Measurements from ENCODE around the gene KDM6B. TPM values are rescaled to one million over a fixed set of nuclear protein-coding genes. Genes with fewer than 3 reads are reported as not detected.

KDM6B gene
- total RNA-seq, 1 experiment from 2014 or later: 28.9 TPM

DNA sequence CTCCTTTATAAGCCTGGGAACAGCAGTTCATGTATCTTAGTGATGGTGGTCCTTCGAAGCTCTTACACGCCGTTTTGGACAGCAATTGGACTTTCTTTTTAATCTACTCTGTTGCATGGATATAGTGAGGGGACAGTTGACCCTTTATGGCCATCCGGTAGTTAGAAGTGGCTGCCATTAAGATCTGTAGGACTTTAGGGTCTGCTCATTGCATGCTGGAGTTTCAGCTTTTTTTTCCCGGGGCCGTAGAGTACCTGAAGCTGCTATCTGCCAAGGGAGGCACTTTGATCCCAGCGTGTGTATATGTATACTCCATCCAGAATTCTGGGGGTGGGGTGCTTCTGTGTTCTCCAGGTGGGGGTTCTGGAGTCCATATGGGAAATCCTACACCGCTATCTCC, 25.0 kb downstream of the KDM6B start:
- H3K27ac Mint-ChIP-seq: peak overlapping the region in 1 of 3 experiments; percentile 44; a peak in 2 of 7 replicates
- H4K20me1 ChIP-seq (ENCODE audit: control insufficient read depth, insufficient read depth, insufficient read length): no peaks in the 10 kb centered on the region
- H2AFZ ChIP-seq (ENCODE audit: low read length): no peak overlapping the region
- H2BK20ac ChIP-seq (ENCODE audit: low read depth, low read length, poor library complexity, severe bottlenecking): no peak overlapping the region
- no peak overlapping the region for H2BK15ac ChIP-seq (ENCODE audit: low read depth, low read length)
- H3K4me1 Mint-ChIP-seq: peaks cover 18 to 21% of the 10 kb centered on the region in 2 experiments
- no peak overlapping the region for H4K91ac ChIP-seq (ENCODE audit: insufficient read length, low read depth, low read length)
- H2AK5ac ChIP-seq (ENCODE audit: insufficient read length, low read length): no peak overlapping the region
- H3K9me3 ChIP-seq (ENCODE audit: control insufficient read depth, low read depth, low read length): no peaks in the 10 kb centered on the region
- H3K79me1 ChIP-seq (ENCODE audit: insufficient read depth, low read depth, low read length, poor library complexity, severe bottlenecking): no peaks in the 10 kb centered on the region
- no peak overlapping the region for H3K4ac ChIP-seq (ENCODE audit: low read depth, low read length)
- H3K18ac ChIP-seq (ENCODE audit: insufficient read length, low read depth, low read length): no peak overlapping the region
- TF ChIP-seq, protein P1, sequence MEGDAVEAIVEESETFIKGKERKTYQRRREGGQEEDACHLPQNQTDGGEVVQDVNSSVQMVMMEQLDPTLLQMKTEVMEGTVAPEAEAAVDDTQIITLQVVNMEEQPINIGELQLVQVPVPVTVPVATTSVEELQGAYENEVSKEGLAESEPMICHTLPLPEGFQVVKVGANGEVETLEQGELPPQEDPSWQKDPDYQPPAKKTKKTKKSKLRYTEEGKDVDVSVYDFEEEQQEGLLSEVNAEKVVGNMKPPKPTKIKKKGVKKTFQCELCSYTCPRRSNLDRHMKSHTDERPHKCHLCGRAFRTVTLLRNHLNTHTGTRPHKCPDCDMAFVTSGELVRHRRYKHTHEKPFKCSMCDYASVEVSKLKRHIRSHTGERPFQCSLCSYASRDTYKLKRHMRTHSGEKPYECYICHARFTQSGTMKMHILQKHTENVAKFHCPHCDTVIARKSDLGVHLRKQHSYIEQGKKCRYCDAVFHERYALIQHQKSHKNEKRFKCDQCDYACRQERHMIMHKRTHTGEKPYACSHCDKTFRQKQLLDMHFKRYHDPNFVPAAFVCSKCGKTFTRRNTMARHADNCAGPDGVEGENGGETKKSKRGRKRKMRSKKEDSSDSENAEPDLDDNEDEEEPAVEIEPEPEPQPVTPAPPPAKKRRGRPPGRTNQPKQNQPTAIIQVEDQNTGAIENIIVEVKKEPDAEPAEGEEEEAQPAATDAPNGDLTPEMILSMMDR (conservative IDR thresholded peaks at IDR 0.05): no peak
- H3K56ac ChIP-seq (ENCODE audit: insufficient read length, low read depth, low read length): no peak overlapping the region
- peak overlapping the region; percentile 40 for H3K9ac ChIP-seq (ENCODE audit: extremely low read depth, insufficient read length, low read length)
- H2BK12ac ChIP-seq (ENCODE audit: insufficient read length, low read depth, low read length): no peak overlapping the region
- H3K14ac ChIP-seq (ENCODE audit: insufficient read depth, low read length): no peak overlapping the region
- H3K27me3 ChIP-seq (ENCODE audit: insufficient read depth, low read length): peaks cover 15% of the 10 kb centered on the region; the same call in 1 of the 2 replicates
- H3K27me3 Mint-ChIP-seq (ENCODE audit: low read depth): peaks cover 5% of the 10 kb centered on the region
- peak overlapping the region; percentile 97 for H3K4me2 ChIP-seq (ENCODE audit: insufficient read depth, insufficient read length, low read length)
- no peaks in the 10 kb centered on the region for H3K79me2 ChIP-seq (ENCODE audit: insufficient read depth, low read length)
- H3K36me3 Mint-ChIP-seq (ENCODE audit: insufficient read depth in 1 of 3, low read depth in 3 of 3): peaks cover 0 to 21% (median 5%) of the 10 kb centered on the region in 3 experiments; a peak in 3 of 7 replicates
- H3K23ac ChIP-seq (ENCODE audit: insufficient read length, low read depth, low read length): no peak overlapping the region
- H3T11ph ChIP-seq (ENCODE audit: low read length): no peak overlapping the region
- no peak for DNase-seq
- H2BK120ac ChIP-seq (ENCODE audit: low read depth, low read length, poor library complexity, severe bottlenecking): no peak overlapping the region
- no peak overlapping the region for H4K8ac ChIP-seq (replicated peaks; ENCODE audit: insufficient read length, low read depth, low read length)
- no peak overlapping the region for H2BK5ac ChIP-seq (ENCODE audit: insufficient read length, low read length)
- peaks cover 29% of the 10 kb centered on the region for H3K23me2 ChIP-seq (ENCODE audit: insufficient read length, low read depth, low read length, poor library complexity, severe bottlenecking)
- H3K9me3 Mint-ChIP-seq: 0 out of 5 replicates have a peak, but pooled peaks cover 0 to 3% of the 10 kb centered on the region in 2 experiments
- no peak overlapping the region for H4K5ac ChIP-seq (ENCODE audit: insufficient read length, low read depth, low read length)
- H3K4me1 ChIP-seq (ENCODE audit: insufficient read depth, low read length): no peaks in the 10 kb centered on the region; the same call in 1 of the 2 replicates
- WGBS (ENCODE audit: extremely low coverage, insufficient read length, low lambda C conversion rate): no CpG with 5 or more reads among the region's 8 CpGs
- H3K4me3 Mint-ChIP-seq: no peak overlapping the region
- no peak overlapping the region for H3K27ac ChIP-seq (ENCODE audit: insufficient read length, low read depth, low read length)

All from H9 (cell line).